ENCODE measurements around the gene DGKQ.
"Not testable (repeated sequence)": the region's sequence is repeated elsewhere in the genome, so short reads cannot be mapped to it uniquely, and the experiment has no call there.

The DGKQ gene

GRCh38 chr4:949656-950055, 23.7 kb downstream of the DGKQ start:
- DNase-seq = no peak

GRCh38 chr4:948936-949300, 24.5 kb downstream of the DGKQ start:
- DNase-seq = no peak

GRCh38 chr4:948101-948935, 25.1 kb downstream of the DGKQ start:
- DNase-seq = no peak

- DNase-seq = no peak
These were observed 25.8 kb downstream of the DGKQ start for GRCh38 chr4:947491-947971.

GRCh38 chr4:946517-947471, 26.6 kb downstream of the DGKQ start:
- DNase-seq = no peak

- no peak for DNase-seq
These were observed 27.3 kb downstream of the DGKQ start for GRCh38 chr4:946103-946450.

GRCh38 chr4:945274-946102, 27.9 kb downstream of the DGKQ start:
- DNase-seq = no peak

- DNase-seq = not testable (repeated sequence)
These were observed 33.9 kb downstream of the DGKQ start for GRCh38 chr4:939508-939907.

GRCh38 chr4:932713-933070, 40.7 kb downstream of the DGKQ start:
- DNase-seq = peak; percentile 11

- DNase-seq = peak; percentile 95
These were observed 41.2 kb downstream of the DGKQ start, which contains the start of the genes GAK and TMEM175 for GRCh38 chr4:931960-932712. GAK (minus strand) TSS chr4:932316; CDS start chr4:932187, 129 bp downstream. TMEM175 (plus strand) TSS chr4:932460; CDS start chr4:947740, 15,280 bp downstream.

GRCh38 chr4:931194-931959, 42.0 kb downstream of the DGKQ start:
- DNase-seq = peak; percentile 11

GRCh38 chr4:930827-931193, 42.6 kb downstream of the DGKQ start:
- no peak for DNase-seq

GRCh38 chr4:930028-930551, 43.3 kb downstream of the DGKQ start:
- DNase-seq = peak; percentile 11

GRCh38 chr4:929096-929765, 44.1 kb downstream of the DGKQ start:
- no peak for DNase-seq

- not testable (repeated sequence) for DNase-seq
These were observed 45.8 kb downstream of the DGKQ start for GRCh38 chr4:927566-927965.

- no peak for DNase-seq
These were observed 46.8 kb downstream of the DGKQ start for GRCh38 chr4:926538-926937.

- no peak for DNase-seq
These were observed 47.4 kb downstream of the DGKQ start for GRCh38 chr4:925771-926500.

GRCh38 chr4:925171-925570, 48.2 kb downstream of the DGKQ start:
- DNase-seq = no peak

Measured in RPMI8226 (cell line).